ENCODE measurements around the gene AK4. TPM values are rescaled to one million over a fixed set of nuclear protein-coding genes. Genes with fewer than 3 reads are reported as not detected.

Gene AK4
- total RNA-seq, 1 experiment from 2014 or later = 131 TPM

- Mint-ChIP-seq H3K27ac (ENCODE audit: unreplicated experiment) (no peak overlapping the region), H3K9me3 (ENCODE audit: unreplicated experiment) (no peaks in the 10 kb centered on the region), H3K4me1 (ENCODE audit: low read depth, unreplicated experiment) (peaks cover 34% of the 10 kb centered on the region), H3K27me3 (ENCODE audit: insufficient read depth, unreplicated experiment) (no peaks in the 10 kb centered on the region), H3K4me3 (ENCODE audit: unreplicated experiment) (no peak overlapping the region), H3K36me3 (ENCODE audit: insufficient read depth, unreplicated experiment) (peaks cover 22% of the 10 kb centered on the region)
- TF ChIP-seq CTCF (IDR thresholded peaks at IDR 0.05; ENCODE audit: insufficient read depth in 1 of 2, low read depth in 1 of 2, low read length in 1 of 2, severe bottlenecking in 1 of 2, unreplicated experiment in 1 of 2) = no peak
- no peaks in the 10 kb centered on the region for H3K27me3 ChIP-seq (replicated peaks; ENCODE audit: control insufficient read depth, insufficient read depth, low read length)
- H3K36me3 ChIP-seq (ENCODE audit: control insufficient read depth, insufficient read depth, low read length) = no peaks in the 10 kb centered on the region
- no TSS peak for BruUV-seq (replicated peaks)
- ChIA-PET CTCF (interaction anchor here (0.6 kb wide), 1 partner anchor 14 kb away, joined by 3 read pairs; no protein-coding TSS in a partner anchor), POLR2A (no interaction called here)
- no peak overlapping the region for H3K4me3 ChIP-seq (ENCODE audit: low read depth, low read length)
- DNase-seq = no peak
- intact Hi-C loops (cut with micrococcal nuclease; ENCODE audit: unreplicated experiment) = no loop called here
- peaks cover 32% of the 10 kb centered on the region for H3K4me1 ChIP-seq
- no peaks in the 10 kb centered on the region for H3K9me3 ChIP-seq
Measured at GRCh38 chr1:65206836-65207235, 58.8 kb downstream of the AK4 start.

- Mint-ChIP-seq H3K9me3 (ENCODE audit: unreplicated experiment) (no peaks in the 10 kb centered on the region), H3K27me3 (ENCODE audit: insufficient read depth, unreplicated experiment) (no peaks in the 10 kb centered on the region), H3K36me3 (ENCODE audit: insufficient read depth, unreplicated experiment) (peaks cover 22% of the 10 kb centered on the region), H3K4me1 (ENCODE audit: low read depth, unreplicated experiment) (peaks cover 34% of the 10 kb centered on the region), H3K4me3 (ENCODE audit: unreplicated experiment) (no peak overlapping the region), H3K27ac (ENCODE audit: unreplicated experiment) (no peak overlapping the region)
- ChIA-PET POLR2A (no interaction called here), CTCF (interaction anchor here (0.6 to 0.9 kb wide), 2 partner anchors 14 to 141 kb away, joined by 3 to 4 read pairs; no protein-coding TSS in a partner anchor)
- no peak for TF ChIP-seq CTCF (IDR thresholded peaks at IDR 0.05; ENCODE audit: insufficient read depth in 1 of 2, low read depth in 1 of 2, low read length in 1 of 2, severe bottlenecking in 1 of 2, unreplicated experiment in 1 of 2)
- Histone ChIP-seq H3K4me3 (ENCODE audit: low read depth, low read length) (no peak overlapping the region), H3K36me3 (ENCODE audit: control insufficient read depth, insufficient read depth, low read length) (no peaks in the 10 kb centered on the region), H3K4me1 (peaks cover 32% of the 10 kb centered on the region), H3K27me3 (replicated peaks; ENCODE audit: control insufficient read depth, insufficient read depth, low read length) (no peaks in the 10 kb centered on the region), H3K9me3 (no peaks in the 10 kb centered on the region)
- BruUV-seq (replicated peaks) = no TSS peak
- intact Hi-C loops (cut with micrococcal nuclease; ENCODE audit: unreplicated experiment) = no loop called here
- DNase-seq = no peak
Measured at GRCh38 chr1:65207317-65207716, 59.3 kb downstream of the AK4 start.

- Mint-ChIP-seq H3K9me3 (ENCODE audit: unreplicated experiment) (no peaks in the 10 kb centered on the region), H3K27me3 (ENCODE audit: insufficient read depth, unreplicated experiment) (no peaks in the 10 kb centered on the region), H3K27ac (ENCODE audit: unreplicated experiment) (peak overlapping the region; percentile 73), H3K4me3 (ENCODE audit: unreplicated experiment) (no peak overlapping the region), H3K36me3 (ENCODE audit: insufficient read depth, unreplicated experiment) (peaks cover 22% of the 10 kb centered on the region), H3K4me1 (ENCODE audit: low read depth, unreplicated experiment) (peaks cover 34% of the 10 kb centered on the region)
- peaks cover 32% of the 10 kb centered on the region for H3K4me1 ChIP-seq
- intact Hi-C loops (cut with micrococcal nuclease; ENCODE audit: unreplicated experiment) = loop anchor here (2.0 kb wide), 1 partner anchor 60 kb away; the partner anchor contains the start of gene AK4
- TF ChIP-seq CTCF (IDR thresholded peaks at IDR 0.05; ENCODE audit: insufficient read depth in 1 of 2, low read depth in 1 of 2, low read length in 1 of 2, severe bottlenecking in 1 of 2, unreplicated experiment in 1 of 2) = no peak
- no peaks in the 10 kb centered on the region for H3K36me3 ChIP-seq (ENCODE audit: control insufficient read depth, insufficient read depth, low read length)
- ChIA-PET POLR2A (no interaction called here), CTCF (interaction anchor here (0.7 kb wide), 1 partner anchor 146 kb away, joined by 3 read pairs; no protein-coding TSS in a partner anchor)
- no peaks in the 10 kb centered on the region for H3K27me3 ChIP-seq (replicated peaks; ENCODE audit: control insufficient read depth, insufficient read depth, low read length)
- BruUV-seq (replicated peaks) = no TSS peak
- DNase-seq = no peak
- H3K9me3 ChIP-seq = no peaks in the 10 kb centered on the region
- no peak overlapping the region for H3K4me3 ChIP-seq (ENCODE audit: low read depth, low read length)
Measured at GRCh38 chr1:65208563-65208973, 60.6 kb downstream of the AK4 start.
